Measurements from ENCODE around the gene NLK.
A peak's percentile ranks its signal among the peaks of the same experiment; 100 is the strongest.

The NLK gene

DNA sequence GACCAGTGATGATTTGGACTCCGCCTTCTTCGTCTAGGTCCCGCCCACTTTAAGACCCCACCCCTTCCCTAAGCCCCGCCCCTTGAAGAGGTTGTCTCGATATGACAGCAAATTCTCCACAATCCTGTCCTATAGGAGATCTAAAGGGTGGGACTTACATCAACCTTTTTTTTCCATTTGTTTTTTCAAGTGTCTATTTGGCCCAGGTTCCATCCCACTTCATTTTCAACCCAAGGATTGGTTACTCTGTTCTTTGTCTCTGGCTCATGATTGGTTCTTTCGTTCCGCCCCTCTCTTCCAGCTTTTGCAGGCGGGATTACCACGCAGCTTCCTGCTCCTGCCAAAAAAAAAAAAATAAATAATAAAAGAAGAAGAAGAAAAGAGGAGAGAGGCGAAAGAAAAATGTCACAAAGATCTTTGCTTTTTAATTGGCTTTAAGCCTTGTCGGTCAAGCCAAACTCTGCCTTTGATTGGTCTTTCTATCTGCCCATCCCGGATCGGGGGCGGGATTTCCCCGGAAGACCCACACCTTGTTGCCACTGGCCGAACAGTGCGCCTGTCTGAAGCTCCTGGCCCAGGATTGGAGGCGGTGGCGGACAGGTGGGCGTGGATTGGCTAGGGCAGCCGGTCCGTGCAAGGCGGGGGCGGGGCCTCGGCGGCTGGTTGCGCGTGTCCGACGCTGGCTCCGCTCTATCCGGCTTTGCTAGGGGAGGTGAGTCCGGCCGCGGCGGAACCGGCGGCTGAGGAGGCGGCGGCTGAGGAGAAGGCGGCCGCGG is 1.2 kb upstream of the NLK start:
- DNase-seq: peak; percentile 99
- H3K27me3 ChIP-seq (ENCODE audit: insufficient read depth, low read depth, severe bottlenecking): no peaks in the 10 kb centered on the region
- H3K9me3 ChIP-seq (ENCODE audit: severe bottlenecking): peaks cover 5% of the 10 kb centered on the region
- peaks cover 25% of the 10 kb centered on the region for H3K36me3 ChIP-seq
- peak overlapping the region; percentile 73 for H3K4me3 ChIP-seq (ENCODE audit: low read depth, low read length)
- TF ChIP-seq, protein P1, sequence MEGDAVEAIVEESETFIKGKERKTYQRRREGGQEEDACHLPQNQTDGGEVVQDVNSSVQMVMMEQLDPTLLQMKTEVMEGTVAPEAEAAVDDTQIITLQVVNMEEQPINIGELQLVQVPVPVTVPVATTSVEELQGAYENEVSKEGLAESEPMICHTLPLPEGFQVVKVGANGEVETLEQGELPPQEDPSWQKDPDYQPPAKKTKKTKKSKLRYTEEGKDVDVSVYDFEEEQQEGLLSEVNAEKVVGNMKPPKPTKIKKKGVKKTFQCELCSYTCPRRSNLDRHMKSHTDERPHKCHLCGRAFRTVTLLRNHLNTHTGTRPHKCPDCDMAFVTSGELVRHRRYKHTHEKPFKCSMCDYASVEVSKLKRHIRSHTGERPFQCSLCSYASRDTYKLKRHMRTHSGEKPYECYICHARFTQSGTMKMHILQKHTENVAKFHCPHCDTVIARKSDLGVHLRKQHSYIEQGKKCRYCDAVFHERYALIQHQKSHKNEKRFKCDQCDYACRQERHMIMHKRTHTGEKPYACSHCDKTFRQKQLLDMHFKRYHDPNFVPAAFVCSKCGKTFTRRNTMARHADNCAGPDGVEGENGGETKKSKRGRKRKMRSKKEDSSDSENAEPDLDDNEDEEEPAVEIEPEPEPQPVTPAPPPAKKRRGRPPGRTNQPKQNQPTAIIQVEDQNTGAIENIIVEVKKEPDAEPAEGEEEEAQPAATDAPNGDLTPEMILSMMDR (IDR thresholded peaks at IDR 0.05; ENCODE audit: low read depth, low read length): no peak
- peak overlapping the region; percentile 82 for H3K27ac ChIP-seq

DNA sequence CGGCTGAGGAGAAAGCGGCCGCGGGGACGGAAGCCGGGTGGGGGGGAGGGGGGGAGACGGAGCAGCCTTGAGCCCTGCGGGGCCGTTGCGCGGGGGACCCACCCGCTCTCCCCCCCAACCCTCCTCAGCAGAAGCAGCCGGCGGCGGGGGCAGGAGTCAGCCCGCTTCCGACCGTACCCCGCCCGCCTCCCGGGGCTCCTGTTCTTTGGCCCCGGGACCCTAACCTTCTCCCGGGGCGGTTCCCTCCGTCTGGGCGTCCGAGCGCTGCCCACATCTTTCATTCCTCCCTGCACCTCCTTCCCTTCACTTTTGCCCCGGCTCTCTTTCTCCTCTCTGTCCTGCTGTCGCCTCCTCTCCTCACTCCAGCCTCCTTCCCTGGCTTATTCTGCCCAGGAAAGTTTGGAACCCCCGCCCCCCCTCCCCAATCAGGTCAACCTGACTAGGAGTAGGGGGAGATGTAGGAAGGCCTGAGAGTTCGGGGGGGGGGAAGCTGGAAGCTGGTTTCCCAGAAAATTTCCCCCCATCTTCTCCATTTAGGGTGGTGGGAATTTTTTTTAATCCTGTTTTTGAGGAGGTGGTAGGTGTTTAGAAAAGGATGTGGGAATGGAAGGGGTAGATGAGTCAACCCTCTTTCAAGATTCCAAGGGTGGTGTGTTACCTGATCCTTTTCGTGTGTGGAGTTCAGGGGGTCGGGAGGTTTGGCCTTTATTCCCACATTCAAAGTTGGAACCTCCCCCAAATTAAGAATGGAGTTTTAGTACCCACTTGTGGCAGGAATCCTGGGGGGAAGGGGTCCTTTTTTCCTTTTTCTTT is 427 bp upstream of the NLK start:
- Histone ChIP-seq H3K27ac (peak overlapping the region; percentile 82), H3K9me3 (ENCODE audit: severe bottlenecking) (peaks cover 5% of the 10 kb centered on the region), H3K4me3 (ENCODE audit: low read depth, low read length) (peak overlapping the region; percentile 73), H3K27me3 (ENCODE audit: insufficient read depth, low read depth, severe bottlenecking) (no peaks in the 10 kb centered on the region), H3K36me3 (peaks cover 25% of the 10 kb centered on the region)
- DNase-seq: peak; percentile 14
- TF ChIP-seq, protein P1 (IDR thresholded peaks at IDR 0.05; ENCODE audit: low read depth, low read length): no peak

DNA sequence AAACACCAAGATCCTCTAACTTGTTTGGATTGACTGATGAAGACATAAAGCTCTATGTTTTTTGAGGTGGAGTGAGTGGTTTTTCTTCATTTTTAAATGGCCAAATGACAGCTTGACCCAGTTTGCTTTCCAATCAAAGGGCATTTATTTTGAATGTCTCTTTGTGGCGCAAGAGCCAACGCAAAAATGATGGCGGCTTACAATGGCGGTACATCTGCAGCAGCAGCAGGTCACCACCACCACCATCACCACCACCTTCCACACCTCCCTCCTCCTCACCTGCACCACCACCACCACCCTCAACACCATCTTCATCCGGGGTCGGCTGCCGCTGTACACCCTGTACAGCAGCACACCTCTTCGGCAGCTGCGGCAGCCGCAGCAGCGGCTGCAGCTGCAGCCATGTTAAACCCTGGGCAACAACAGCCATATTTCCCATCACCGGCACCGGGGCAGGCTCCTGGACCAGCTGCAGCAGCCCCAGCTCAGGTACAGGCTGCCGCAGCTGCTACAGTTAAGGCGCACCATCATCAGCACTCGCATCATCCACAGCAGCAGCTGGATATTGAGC is 329 bp downstream of the NLK start:
- Histone ChIP-seq H3K36me3 (peaks cover 25% of the 10 kb centered on the region), H3K27me3 (ENCODE audit: insufficient read depth, low read depth, severe bottlenecking) (no peaks in the 10 kb centered on the region), H3K4me3 (ENCODE audit: low read depth, low read length) (no peak overlapping the region), H3K27ac (no peak overlapping the region), H3K9me3 (ENCODE audit: severe bottlenecking) (peaks cover 5% of the 10 kb centered on the region)
- DNase-seq: no peak
- TF ChIP-seq, protein P1 (IDR thresholded peaks at IDR 0.05; ENCODE audit: low read depth, low read length): no peak

DNA sequence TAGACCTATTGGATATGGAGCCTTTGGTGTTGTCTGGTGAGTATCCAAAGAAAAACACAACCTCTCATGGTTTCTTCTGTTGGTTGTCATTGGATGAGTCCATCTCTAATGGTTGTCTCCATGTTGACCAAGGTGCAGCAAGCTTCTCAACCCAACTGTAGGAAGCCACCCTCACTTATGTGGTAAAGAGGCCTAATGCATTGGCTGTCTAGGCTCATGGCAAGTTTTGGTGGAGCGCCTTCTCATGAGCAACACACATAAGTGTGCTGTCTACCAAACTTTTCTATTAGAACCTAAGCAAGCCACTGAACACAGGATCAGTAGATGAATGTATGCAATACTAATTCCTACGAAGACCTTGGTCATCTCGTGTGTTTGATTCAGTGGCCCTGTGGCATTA is 819 bp downstream of the NLK start:
- TF ChIP-seq, protein P1 (IDR thresholded peaks at IDR 0.05; ENCODE audit: low read depth, low read length): no peak
- no peaks in the 10 kb centered on the region for H3K27me3 ChIP-seq (ENCODE audit: insufficient read depth, low read depth, severe bottlenecking)
- peaks cover 25% of the 10 kb centered on the region for H3K36me3 ChIP-seq
- no peak for DNase-seq
- H3K27ac ChIP-seq: no peak overlapping the region
- peaks cover 5% of the 10 kb centered on the region for H3K9me3 ChIP-seq (ENCODE audit: severe bottlenecking)
- H3K4me3 ChIP-seq (ENCODE audit: low read depth, low read length): no peak overlapping the region

DNA sequence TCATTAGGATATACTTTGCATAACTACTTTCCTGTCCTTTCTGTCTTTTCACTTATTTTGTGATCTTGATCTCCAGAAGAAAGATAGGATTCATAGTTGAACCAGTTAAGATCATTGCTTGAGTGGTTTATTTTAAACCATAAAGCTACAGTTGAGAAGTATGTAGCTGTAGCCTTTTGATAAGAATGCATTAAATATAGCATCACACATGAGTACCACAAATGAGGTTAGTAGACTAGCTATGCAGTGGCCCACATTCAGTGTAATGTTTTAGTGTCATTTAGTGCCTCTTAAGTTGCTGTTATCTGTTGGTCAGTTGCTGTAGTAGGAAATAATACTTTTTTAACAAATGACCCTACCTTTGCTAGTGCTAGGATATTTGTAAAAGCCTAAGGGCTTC is 1.3 kb downstream of the NLK start:
- TF ChIP-seq, protein P1 (IDR thresholded peaks at IDR 0.05; ENCODE audit: low read depth, low read length): no peak
- Histone ChIP-seq H3K36me3 (peaks cover 25% of the 10 kb centered on the region), H3K27me3 (ENCODE audit: insufficient read depth, low read depth, severe bottlenecking) (no peaks in the 10 kb centered on the region), H3K9me3 (ENCODE audit: severe bottlenecking) (peaks cover 5% of the 10 kb centered on the region), H3K4me3 (ENCODE audit: low read depth, low read length) (no peak overlapping the region), H3K27ac (no peak overlapping the region)
- DNase-seq: no peak

Measured in WERI-Rb-1 (cell line).